OCI-LY7 (cell line): ENCODE data around the gene TWNK.

Experiments used
- EZH2phosphoT487 ChIP-seq: fragments of 200-600 bp; sonication (generic); IDR thresholded peaks from 2 replicates; pipeline ENCODE4 v1.6.1; 2018; ENCODE audit warnings: low read depth, borderline replicate concordance, mild to moderate bottlenecking, mixed run types, antibody characterized with exemption, low read length, moderate library complexity, mixed read lengths
- TF ChIP-seq, protein P1 (sequence below): fragments of 200-600 bp; sonication (generic); conservative IDR thresholded peaks from 2 replicates; pipeline ENCODE4 v1.5.1; 2014; ENCODE audit warnings: mild to moderate bottlenecking, antibody characterized with exemption, low read length, moderate library complexity, mixed read lengths

DNA sequence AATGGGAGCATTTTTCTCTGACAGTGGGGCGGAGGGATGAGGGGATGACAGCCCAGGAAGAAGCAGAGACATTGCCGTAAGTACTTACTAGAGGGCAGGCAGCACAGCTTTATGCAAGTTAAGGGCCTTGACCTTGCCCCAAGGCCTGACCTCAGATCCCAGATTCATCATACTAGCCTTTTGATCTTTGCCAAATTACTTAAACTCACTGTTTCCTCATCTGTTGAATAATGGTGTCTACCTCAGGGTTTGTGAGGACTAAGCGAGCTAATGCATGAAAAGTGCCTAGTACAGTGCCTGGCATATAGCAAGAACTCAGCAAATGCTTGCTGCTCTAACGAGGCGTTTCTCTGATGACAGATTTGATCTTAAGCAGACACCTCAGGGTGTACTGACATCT lies 21.5 kb upstream of the TWNK start:
- TF ChIP-seq, protein P1, sequence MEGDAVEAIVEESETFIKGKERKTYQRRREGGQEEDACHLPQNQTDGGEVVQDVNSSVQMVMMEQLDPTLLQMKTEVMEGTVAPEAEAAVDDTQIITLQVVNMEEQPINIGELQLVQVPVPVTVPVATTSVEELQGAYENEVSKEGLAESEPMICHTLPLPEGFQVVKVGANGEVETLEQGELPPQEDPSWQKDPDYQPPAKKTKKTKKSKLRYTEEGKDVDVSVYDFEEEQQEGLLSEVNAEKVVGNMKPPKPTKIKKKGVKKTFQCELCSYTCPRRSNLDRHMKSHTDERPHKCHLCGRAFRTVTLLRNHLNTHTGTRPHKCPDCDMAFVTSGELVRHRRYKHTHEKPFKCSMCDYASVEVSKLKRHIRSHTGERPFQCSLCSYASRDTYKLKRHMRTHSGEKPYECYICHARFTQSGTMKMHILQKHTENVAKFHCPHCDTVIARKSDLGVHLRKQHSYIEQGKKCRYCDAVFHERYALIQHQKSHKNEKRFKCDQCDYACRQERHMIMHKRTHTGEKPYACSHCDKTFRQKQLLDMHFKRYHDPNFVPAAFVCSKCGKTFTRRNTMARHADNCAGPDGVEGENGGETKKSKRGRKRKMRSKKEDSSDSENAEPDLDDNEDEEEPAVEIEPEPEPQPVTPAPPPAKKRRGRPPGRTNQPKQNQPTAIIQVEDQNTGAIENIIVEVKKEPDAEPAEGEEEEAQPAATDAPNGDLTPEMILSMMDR: no peak
- TF ChIP-seq EZH2phosphoT487: no peak
